NCI-H446 treated with DMSO at 0.1 percent for 48 hours (cell line): ENCODE measurements around the gene KCNC4.
A peak's percentile ranks its signal among the peaks of the same experiment; 100 is the strongest.

Experiments used
- DNase-seq: peaks from one replicate; lab custom pipeline; 2025; lab: John Stamatoyannopoulos, UW

Gene KCNC4

DNA sequence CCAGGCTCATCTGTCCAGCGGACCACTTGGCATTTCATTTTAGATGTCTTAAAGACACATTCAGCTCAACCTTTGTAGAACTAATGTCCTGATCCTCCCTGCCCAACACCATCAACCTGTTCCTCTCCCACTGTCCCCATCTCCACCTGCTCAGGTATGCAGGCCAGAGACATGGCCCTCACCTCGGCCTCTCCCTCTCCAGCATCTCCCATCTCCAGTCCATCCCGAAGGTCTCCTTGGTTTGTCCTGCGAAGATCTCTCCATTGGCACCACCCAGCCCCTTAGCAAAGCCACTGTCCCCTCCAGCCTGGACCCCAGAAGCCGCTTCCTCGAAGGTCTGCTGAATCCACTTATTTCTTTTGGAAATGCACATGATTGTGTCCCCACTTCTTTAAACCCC lies 20.9 kb upstream of the KCNC4 start:
- DNase-seq = no peak

GRCh38 chr1:110190282-110190929 lies 19.7 kb upstream of the KCNC4 start:
- peak; percentile 59 for DNase-seq

DNA sequence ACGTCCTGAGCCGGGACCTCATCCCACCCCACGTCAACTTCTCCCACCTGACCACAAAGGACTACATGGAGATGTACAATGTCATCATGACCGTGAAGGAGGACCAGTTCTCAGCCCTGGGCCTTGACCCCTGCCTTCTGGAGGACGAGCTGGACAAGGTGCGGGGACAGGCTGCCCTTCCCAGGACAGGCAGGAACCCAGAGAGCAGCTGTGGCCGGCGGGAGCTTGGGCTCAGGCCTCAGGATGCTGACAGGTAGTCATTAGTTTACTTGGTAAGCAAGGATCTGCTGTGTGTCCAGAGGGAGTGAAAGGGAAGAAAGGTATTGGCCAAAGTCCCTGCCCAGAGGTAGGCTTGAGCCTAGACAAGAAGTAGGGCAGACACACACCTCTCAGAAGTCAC lies 17.6 kb upstream of the KCNC4 start:
- DNase-seq = no peak

- DNase-seq = no peak
Observed at GRCh38 chr1:110195196-110195595, 14.9 kb upstream of the KCNC4 start.

DNA sequence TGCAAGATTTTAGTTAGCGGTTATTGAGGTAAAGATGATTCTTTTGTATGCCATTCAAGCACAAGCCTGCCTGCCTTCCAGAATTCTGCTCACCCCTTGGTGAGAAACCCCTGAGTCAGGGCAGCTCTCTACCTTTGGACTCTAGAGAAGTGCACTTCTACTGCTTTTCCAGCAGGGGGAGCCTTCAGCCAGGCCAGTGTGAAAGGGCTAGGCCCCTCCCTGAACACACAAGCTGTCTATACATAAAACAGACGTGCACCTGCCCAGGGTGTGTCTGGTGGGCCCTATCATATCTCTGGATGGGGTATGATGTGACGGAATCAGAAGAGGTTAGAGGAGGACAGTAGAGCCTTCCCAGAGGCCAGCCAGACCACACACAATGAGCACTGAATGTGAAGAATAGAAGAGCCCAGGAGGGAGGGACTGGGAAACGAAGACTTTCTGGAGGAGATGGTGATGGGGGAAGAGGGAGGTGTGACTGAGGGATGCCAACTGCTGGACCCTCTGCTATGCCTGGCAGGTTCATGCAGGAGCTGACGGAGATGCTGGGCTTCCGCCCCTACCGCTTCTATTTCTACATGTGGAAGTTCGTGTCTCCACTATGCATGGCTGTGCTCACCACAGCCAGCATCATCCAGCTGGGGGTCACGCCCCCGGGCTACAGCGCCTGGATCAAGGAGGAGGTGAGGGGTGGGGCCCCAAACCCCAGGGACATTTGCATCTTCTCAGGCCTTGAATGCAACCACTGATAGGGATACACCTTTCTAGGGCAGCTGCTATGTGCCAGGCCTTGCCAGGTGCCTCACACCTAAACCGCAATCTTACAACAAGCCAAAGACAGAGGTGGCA lies 13.0 kb upstream of the KCNC4 start:
- peak; percentile 36 for DNase-seq

DNA sequence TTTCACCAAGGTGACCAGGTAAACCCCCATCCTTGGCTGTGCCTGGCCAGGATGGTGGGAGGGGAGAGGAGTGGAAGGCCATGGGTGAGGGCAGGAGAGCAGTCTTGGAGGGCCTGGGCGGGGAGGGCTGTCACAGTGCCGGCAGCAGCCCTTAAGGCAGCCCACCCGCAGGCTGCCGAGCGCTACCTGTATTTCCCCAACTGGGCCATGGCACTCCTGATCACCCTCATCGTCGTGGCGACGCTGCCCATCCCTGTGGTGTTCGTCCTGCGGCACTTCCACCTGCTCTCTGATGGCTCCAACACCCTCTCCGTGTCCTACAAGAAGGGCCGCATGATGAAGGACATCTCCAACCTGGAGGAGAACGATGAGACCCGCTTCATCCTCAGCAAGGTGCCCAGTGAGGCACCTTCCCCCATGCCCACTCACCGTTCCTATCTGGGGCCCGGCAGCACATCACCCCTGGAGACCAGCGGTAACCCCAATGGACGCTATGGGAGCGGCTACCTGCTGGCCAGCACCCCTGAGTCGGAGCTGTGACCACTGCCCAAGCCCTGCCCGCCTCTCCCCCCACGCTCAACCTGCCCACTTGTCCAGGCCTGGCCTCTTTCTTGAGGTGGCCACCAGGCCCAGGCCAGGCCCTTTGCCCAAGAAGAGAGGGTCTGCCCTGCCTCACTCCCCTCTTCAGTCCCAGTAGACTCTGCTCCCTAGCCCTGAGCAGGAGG lies 12.0 kb upstream of the KCNC4 start:
- DNase-seq = no peak

DNA sequence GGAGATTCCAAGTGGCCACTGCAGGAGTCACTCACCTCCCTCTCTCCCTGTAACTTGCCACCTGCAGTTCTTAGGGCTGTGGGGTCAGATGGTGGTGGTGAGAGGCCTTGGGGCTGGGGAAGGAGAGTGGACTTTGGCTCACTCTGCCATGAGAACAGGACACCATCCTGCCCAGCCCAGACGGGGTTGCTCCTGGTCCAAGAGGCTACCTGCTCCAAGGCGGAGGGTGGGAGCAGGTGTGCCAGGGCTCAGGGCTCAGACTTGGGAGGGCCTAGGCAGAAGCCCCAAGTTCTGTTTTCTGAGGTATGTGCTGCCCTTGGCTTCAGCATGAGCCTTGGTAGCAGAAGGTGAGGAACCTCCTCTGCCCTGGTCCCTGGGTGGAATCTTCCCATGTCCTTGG lies 11.4 kb upstream of the KCNC4 start:
- DNase-seq = no peak

DNA sequence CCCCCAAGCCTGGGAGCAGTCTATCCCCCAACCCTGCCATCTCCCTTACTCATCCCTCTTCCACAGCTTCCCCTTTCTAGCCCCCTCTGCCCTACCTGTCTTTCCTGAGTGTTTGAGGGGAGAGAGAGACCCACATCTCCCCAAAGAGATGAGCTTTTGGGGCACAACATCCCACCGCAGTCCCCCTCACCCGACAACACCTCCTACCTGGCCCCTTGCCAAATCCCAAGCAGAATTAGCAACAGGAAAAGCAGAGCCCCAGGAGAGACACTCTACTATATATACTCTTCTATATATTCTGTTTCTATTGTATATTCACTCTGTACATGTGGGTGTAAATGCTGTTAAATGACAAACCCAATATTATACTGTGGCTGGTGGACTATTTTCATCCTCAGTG lies 9.9 kb upstream of the KCNC4 start:
- no peak for DNase-seq

GRCh38 chr1:110200666-110201065 lies 9.4 kb upstream of the KCNC4 start:
- no peak for DNase-seq

DNA sequence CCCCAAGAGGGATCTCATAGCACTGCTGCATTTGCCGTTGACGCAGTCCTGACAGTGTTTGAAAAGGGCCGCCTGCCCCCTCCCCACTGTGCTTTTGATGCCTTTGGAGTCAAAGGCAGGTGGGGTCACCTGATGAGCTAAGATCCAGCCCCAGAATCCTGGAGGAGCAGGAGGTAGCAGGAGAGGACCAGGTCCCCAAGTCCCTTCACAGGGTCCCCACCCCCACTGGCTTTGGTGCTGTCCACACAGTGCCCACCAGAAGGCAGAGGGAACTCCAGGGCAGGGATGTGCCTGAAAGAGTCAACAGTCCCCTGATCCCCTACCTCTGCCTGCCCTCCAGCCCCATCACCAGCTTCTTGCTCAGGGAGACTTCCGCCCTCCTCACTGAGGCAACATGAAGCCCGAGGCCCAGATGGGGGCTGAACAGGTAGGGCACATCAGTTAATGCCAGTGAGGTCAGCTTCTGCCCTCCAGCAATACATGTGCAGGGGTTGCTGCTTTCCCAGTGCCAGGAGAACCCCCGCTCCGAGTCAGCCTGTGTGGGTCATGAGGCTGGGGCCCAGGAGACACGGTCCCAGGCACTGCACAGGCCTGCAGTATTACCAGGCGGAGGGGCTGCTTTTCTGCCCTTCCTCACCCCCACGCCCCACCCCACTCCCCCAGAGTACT lies 8.8 kb upstream of the KCNC4 start:
- no peak for DNase-seq

DNA sequence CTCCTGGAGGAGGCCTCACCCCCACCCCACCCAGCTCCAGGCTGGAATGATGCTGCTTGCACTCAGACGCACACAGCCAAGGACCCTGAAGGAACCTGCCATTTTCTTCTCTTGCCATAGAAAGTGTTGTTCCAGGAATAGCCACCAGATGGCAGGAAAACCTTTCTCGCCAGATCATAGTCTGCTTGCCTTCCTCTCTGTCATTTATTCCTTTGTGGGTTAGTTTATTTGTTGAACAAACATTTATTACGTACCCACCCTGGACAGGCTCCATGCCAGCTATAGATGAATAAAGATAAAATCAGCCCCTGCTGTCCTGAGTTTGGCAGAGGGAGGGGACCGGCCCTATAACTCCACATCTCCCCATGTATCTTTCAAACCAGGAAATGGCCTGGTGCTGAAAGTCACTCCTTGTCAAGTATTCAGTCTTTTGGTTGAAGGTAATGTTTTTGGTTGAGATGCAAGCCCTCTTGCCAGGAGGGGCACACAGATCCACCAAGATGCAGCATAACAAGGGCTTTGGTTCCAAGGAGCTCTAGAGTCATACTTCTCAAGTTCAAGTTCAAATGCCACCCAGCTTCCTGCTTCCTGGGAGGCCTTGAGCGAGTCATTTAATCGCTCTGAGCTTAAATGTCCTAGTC lies 7.0 kb upstream of the KCNC4 start:
- DNase-seq = peak; percentile 50

GRCh38 chr1:110205156-110205555 lies 5.0 kb upstream of the KCNC4 start:
- no peak for DNase-seq

- DNase-seq = no peak
Observed at GRCh38 chr1:110205591-110206155, 4.4 kb upstream of the KCNC4 start.

GRCh38 chr1:110206261-110206920 lies 3.7 kb upstream of the KCNC4 start:
- no peak for DNase-seq

GRCh38 chr1:110207831-110208230 lies 2.3 kb upstream of the KCNC4 start:
- DNase-seq = no peak

- DNase-seq = no peak
Observed at GRCh38 chr1:110208916-110209645, 1.0 kb upstream of the KCNC4 start.

DNA sequence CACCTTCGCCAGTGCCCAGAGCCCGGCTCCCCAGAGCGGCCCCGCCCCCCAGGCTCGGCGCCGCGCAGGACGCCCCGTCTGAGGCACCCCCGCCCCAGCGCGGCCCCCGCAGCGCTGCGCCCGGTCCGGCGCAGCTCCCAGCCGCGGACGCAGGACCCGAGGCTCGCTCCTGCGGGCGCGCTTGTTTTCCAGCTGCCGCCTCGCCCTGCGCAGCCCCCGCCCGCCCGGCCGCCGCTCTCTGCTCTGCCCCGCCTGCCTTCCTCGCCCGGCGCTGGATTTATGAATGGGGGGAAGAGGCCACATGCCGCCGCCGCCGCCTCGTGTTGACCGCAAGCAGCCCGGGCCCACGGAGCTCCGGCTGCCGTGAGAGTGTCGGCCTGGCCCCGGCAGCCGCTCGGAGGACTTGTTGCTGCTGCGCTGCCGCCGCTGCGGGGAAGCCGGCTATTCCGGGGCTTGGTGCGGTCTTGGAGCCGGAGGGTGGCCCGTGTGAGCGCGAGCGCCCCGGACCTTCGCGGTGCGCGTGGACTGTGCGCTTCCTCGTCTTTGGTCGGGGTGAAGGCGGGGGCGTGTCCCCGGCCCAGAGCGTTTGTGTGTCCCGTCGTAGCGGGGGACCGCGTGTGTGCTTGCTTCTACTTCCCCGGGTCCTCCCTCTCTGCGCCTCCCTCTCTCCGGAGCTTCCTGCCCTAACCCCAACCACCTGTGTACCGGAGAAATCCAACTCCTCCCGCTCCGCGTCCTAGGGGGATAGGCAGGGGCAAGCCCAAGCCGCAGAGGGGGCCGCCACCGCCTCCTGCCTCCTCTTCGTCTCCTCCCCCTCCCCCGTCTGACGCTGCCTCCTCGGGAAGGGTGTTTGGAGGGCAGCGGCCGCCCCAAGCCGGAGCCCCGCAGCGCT lies 736 bp downstream of the KCNC4 start:
- no peak for DNase-seq

- no peak for DNase-seq
Observed at GRCh38 chr1:110211496-110212168, 1.5 kb downstream of the KCNC4 start.
